HG03460 (cell line): ENCODE measurements around the gene SPTBN1.

Experiments used
- ATAC-seq: cut with Tn5 transposase; IDR thresholded peaks from one replicate; pipeline ENCODE4 v1.9.1; 2021; ENCODE audit not compliant: unreplicated experiment

The SPTBN1 gene

DNA sequence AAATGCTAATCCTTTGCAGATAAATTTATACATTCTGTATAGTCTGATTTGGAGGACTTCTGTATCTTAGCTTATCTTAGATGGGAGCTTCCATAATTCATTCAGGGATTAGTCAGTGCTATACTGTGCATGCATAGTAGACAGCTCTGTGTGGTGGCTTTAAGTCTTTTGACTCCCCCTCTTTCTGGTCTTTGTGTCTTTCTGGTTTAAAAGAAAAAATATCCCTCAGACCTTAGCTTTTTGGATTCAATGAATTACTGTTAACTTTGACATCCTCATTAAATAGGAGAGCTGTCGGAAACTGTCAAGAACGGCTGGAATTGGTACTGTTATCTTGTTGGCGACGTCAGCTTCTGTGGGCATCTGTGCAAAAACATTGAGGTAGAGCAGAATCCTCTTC lies 130.4 kb downstream of the SPTBN1 start:
- ATAC-seq: no peak

DNA sequence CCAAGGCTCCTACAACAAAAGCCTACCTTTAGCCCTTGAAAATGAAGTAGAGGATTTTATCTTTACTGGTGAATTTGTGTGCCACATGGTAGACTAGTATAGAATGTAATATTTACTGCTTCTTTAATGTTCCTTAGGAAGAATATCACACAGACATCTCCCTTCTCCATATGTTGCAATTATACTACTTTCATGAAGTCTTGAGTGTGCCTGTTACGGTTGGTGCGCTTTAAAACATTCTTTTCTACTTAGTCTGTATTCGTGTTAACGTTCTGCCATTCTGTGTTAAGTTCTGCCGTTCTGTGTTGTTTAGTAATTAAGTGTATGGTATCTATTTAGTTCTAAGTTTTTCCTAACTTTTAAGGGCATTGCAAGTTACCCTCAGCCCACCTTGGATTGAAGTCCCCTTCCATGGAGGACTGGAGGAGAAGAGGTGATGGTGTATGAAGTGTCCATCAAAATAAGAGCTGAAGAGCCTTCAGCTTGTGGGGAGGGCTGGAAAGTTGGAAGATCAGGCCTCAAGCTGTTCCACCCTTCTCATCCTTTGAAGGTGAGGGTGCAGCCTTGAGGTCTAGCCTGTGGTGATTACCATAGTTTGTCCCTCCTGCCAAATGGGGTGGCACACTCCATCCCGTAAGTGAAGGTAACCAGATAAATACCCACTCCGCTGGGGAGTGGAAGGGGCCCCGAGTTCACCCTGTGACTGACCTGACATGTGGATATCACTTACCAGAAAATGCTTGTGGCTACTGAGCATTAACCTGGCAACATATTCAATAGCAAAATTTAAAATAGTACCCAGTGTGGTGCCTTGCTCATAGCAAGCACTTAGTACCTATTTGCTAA lies 131.3 kb downstream of the SPTBN1 start:
- ATAC-seq: no peak

DNA sequence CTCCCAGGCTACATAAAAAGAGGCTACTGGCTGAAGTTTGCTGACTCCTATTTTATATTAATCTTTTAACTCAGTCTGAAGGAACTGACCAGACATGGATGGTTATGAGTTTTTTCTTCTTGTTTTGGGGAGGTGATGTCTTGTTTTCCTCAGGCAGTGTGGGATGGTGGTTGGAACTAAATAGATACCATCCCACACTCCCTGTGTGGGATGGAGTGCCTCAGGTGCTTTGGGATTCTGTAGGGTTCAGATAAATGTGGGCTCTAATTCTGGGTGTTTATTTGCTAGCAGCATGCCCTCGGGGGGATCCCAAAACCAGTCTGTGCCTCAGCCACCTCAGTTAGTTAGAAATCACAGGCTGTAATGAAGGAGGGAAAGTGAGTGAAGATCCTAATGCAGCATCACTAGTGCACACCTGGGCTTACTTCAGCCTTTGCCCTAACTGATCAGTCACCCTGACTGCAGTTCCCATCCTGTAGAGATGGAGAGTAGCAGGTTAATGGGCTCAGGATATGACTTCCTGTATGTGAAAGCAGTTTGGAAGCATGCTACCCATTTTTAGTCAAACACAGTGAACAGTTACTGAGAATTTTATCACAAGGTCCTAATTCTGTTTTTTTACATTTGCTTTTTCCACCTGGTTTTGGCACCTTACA lies 132.2 kb downstream of the SPTBN1 start:
- ATAC-seq: no peak

DNA sequence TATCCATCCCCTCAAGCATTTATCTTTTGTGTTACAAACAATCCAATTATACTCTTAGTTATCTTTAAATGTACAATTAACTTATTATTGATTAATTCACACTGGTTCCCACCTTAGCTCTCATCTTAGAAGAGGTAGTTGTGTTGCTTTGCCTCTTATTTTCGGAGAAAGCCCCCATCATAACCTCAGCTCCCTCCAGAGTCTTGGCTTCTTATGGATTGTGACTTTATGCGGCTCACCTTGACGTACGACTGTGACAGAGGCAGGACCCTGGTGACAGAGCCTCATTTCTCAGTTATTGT lies 132.9 kb downstream of the SPTBN1 start:
- ATAC-seq: no peak

DNA sequence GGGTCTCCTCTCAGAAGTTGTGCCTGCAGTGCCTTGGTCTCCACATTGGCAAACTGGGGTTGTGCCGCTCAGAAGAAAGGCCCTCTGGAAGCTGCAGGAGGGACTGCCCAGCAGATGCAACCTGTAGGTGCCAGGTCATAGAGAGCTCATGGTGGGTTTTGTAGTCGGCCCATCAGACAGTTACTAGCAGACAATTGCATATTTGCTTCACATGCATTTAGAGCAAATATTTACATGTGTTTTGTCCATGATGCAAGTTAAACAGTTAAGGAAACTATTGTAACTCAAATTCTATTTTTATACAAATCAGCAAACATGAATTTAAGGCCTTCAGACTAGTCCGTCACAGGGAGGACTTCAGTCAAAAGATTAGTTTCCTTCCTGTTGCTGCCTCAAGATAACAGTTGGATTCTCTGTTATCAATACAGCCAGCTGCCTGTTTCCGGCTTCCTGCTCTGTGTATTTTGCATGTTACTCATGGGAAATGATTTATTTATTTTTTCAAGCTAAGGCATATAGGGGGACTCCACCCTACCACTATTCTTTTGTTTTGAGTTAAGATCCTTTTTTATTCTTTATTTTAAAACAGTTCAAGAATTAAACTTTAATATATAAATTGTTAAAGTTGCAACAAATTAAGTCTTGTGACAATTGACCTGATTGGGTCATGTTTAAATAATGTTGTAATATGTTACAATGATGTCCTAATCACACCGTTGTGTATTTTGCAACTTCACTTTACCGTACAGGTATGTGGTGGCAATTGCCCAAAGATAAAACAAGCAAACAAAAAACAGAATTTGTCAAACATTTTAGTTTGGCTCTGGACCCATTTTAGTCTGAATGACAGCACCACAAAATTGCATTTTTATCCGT lies 133.5 kb downstream of the SPTBN1 start:
- peak; percentile 59 for ATAC-seq

DNA sequence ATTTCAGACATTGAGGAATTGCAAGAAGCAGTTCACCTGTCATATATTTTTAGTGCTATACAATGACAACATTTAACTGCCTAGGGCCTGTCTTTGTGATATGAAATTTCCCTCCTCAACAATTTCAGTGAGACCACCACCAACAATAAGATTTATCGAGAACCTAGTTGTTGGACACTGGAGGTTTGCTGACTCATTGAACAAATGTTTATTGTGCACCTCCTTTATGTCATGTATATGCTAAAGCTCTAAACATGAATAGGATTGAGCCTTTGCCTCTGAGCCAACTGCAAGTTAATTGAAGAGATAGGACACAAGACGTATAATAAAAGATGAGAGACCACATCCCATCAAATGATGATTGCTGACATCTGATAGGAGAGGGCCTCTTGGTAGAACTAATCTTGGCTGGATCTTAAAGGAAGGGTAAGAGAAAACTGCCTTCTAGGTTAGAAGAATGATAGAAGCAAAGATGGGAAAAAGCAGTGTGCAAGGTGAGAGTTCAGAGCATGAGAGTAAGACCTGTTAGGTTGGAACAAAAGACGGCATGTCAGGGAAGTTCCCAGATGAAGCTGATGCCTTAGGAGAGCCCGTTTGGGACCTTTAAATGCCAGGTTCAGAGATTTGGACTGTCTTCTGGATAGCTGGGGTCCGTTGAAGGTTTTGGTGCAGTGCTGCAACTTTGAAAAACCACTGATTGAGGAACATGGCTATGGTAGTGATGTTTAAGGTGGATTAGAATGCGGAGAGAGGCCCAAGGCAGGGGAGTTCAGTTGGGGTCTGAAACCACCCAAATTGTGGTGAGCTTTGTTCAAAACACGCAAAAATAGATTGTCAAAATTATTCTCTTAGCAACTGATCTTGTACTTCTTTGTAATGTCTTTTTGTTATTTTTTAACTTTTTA lies 134.3 kb downstream of the SPTBN1 start:
- no peak for ATAC-seq

DNA sequence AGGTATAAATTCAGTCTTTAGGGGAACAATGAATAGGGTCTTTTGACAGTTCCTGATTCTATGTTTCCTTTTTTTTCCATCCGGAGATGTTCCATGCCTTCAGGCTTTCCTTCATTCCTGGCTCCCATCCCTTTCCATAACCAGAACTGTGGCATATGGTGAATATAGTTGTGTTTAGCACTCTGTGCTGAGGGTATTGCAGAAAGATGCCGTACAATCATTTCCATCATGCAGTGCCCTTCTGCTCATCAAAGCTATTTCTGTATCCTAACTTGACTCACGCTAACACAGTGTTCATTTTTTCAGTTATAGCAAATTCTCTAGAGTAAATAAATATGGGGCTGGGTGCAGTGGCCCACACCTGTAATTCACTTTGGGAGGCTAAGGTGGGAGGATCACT lies 135.4 kb downstream of the SPTBN1 start:
- ATAC-seq: no peak

DNA sequence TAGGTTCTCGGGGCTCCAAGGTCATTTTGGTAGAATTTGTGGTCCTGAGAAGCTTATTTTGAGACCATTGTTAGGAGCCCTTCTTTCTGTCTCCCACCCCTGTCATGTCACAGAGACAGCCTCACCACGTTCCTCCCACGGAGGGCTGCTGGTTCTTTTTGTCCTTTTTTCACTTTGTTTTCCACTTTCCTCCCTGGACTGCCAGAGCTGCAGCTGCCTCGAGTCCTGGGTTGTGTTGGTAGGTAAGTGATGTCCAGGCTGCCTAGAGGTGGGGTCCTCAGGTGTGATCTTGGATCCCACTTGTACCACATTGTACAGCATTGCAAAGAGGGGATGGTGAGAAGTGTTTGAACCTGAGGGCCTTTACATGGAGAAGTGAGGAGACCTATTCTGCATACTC lies 137.1 kb downstream of the SPTBN1 start:
- ATAC-seq: no peak

DNA sequence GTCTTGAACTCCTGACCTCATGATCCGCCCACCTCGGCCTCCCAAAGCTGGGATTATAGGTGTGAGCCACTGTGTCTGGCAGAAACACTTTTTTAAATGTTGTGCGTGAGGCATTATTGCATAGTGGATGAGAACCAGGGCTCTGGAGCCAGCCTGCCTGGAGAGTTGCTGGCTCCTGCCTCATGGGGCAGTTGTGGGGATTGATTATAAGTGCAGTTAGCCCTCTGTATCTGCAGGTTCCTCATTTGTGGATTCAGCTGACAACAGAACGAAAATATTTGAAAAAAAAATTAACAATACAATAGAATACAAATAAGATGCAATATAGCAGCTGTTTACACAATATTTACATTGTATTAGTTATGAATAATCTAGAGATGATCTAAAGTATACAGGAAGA lies 137.9 kb downstream of the SPTBN1 start:
- ATAC-seq: no peak

DNA sequence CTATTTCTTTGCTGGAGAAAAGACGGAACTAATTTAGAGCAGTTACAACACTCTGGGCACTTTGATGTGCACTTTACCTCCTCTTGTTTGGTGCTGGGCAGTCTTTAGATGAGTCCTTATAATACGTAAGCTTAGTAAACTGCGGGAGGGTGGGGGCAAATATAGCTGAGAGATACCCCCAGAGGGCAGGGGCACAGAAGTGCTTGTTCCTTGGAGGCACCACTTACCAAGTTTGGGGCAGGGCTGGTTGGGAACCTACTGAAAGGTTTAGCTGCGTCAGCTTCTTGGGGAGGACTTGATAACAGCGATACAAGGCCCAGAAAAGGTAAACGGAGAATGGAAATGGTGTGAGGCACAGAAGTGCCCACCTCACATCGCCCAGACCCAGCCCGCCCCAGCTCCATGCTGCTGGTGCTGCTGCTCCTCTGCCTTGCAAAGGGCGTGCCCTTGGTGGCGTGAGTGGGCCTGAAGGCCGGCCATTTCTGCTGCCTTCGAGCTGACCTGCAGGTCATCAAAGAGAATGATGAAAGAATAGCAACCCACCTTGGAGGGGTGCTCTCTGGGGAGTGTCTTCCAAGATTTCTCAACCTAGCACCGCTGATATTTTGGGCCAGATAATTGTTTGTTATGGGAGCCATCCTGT lies 139.2 kb downstream of the SPTBN1 start:
- no peak for ATAC-seq

DNA sequence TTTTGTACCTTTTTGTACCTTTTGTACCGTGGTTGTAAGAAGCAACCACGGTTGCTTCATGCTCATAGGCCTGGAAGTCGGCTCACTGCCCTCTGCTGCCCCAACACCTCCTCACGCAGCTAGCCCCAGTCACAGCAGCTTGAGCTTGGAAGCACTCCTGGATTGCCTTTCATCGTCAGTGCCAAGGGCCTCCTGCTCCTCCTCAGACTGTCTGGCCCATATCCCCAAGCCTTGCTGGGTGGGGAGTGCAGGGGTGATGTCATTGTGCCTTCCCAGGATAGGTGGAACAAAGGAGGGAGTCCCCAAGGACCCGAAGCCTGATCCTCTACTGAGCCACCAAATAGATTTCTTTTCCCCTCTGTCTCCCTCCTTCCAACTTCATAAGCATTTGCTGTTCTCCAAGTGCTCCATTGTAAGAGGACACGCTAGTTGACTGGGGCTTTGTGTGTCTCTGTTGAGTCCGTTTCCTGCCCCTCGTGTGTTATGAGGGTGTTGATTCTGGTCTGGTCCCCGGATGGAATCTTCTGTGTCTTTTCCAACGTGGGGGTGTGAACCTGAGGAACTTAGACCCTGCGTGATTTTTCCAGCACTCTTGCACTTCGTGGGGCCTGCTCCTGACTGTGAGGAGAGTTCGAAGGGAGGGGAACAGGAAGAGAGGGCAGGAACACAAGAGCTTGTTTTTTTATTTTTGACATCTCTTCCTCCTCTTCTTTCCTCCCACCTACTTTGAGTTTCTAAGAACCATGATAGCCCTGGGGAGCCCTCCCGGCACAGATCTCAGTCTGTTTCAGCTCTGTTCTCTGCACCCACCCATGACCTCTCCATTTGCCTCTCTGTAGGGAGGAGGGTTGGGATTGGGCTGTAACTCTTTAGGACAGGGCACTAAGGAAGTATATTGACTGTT lies 140.1 kb downstream of the SPTBN1 start:
- no peak for ATAC-seq

DNA sequence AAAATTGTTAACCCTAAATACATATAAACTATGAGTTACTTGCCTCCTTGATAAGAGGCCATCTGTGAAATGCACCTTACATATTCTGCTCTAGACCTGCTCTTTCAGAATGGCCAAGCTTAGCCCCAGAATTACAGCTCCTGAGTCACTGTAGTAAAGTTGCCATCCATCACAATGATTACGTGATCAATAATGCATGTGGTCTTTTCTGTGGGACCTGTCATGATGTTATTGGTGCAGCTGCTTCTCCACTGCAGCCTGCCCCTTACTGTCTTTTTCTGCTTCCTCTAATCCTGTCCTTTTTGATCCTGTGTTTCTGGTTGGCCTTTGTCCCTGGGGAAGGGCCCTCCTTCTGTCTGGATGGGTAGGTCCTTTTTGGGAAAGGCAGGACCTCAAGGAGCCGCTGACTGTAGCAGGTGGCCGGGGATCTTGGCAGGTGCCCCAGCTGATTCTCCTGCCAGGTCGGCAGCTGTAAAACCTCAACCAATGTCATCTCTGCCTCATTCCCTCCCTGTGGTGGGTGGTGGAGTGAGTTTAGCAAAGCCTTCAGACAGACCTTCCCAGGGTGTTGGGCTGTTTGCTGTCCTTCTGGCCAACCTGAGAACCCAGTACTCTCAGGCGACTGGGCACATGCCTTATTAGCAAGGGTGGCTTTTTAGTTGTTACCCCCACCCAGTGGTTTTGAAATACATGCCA lies 141.2 kb downstream of the SPTBN1 start:
- peak; percentile 44 for ATAC-seq

DNA sequence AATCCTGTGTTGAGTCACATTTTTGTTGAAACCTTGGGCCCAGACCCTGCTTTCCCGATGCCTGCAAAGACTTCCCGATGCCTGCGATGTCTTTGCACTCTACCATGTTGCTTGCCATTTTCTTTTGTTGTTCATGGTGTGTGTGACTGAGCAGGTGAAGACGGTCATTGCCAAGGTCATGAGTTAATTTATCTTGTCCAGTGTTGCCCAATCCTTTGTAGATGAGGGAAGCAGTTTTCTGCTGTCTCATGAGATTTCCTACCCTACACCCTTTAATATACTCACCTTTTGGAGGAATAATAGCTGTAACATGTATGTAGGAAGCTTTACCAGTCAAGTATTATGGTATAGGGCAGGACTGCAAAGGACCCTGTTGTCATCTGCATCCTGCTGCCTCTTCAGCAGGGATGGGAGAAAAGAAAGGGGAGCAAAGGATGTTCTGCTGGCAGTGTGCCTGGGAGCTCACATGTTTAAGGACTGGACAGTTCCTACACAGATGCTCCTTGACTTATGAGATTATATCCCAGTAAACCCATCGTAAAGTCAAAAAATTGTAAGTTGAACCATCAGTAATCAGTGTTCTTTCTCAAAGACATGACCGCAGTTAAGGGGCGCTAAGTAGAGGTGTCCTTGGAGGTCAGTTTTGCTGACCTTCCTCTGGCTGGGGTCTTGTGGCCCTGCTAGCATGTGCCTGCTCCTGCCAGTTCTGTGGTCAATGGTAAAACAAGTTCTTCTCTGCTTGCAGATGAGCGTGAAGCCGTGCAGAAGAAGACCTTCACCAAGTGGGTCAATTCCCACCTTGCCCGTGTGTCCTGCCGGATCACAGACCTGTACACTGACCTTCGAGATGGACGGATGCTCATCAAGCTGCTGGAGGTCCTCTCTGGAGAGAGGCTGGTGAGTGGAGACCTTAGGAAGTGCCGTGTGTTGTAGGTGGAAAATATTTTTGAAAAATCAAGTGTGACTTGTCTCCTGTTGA lies 142.5 kb downstream of the SPTBN1 start:
- ATAC-seq: no peak

DNA sequence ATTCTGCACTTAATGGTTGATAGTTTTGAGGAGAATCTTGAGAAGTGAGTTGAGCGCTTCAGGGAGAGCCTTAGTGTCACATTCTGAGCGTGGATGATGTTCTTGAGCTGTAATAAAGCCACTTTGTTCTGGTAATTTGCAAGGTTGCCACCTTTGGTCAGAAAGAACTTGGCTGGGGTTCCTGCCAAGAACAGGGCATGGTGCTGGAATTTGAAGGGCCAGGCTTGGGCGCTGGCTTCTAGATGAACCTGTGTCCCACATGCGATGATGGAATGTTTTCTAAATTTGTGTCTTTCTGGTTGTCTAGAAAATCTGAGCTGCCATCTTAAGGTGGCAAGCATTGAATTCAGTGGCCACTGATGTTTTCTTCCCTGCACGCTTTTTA lies 143.2 kb downstream of the SPTBN1 start:
- ATAC-seq: no peak

DNA sequence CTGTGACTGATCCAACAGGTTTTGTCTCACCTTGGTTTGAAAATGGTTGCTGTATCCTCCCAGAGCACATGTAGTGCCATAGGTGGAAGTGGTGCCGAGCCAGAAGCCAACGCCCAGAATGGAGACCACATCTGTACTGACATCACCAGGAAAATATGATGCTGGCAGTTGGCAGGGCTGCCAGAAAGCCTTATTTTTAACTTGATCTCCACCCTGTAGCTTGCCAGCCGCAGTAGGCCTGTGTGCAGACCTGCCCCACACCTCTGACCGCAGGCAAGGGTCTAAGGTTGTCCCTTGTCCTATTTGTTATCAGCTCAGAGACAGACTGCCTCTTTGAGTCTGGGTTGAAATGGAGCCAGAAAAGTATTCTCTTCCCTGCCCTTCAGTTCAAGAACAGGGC lies 143.8 kb downstream of the SPTBN1 start:
- ATAC-seq: no peak

DNA sequence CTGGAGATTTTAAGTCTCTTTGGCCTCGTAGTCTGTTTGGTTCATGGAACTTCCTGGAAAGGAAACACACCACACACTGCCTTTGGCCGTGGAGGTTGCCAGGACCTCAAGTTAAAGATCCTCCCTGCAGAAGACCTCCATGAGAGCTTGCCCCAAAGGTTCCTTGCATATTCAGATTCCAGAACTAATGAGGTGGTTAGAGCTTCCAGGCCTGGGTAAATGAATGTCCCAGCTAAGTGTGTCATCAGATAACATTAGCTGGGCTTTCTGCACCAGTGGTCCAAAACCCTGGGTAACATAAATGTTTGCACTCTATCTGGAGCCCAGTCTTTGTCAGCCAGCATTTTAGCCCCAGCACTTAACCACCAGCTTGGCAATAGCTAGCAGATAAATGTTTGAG lies 145.2 kb downstream of the SPTBN1 start:
- ATAC-seq: peak; percentile 45

DNA sequence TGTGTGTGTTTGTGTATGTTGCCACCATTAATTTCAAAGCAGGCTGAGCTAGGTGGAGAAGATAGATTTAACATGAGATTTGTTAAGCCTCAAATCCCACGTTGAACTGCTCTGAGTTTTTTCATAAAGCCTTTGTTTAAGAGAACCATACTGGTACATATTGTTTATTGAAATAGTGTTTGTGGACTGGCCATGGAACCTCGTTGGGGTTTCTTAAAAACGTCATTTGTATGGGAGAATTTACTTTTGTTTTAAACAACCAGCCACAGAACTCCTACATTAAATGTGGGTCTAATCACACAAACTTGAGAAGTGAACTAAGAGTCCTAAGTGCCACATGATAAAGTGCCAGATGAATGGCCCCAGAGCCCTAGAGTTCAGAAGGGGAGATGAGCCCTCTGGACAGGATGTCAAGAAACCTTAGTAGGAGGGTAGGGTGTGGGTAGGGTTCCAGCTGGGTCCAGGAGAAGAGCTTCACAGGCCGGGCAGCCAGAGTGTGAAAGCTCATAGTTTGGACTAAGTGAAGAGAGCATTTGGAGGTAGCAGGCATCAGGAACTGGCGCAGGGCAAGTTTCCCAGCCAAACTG lies 146.7 kb downstream of the SPTBN1 start:
- no peak for ATAC-seq
